Measurements from ENCODE around the gene LCN1.

LCN1 gene

DNA sequence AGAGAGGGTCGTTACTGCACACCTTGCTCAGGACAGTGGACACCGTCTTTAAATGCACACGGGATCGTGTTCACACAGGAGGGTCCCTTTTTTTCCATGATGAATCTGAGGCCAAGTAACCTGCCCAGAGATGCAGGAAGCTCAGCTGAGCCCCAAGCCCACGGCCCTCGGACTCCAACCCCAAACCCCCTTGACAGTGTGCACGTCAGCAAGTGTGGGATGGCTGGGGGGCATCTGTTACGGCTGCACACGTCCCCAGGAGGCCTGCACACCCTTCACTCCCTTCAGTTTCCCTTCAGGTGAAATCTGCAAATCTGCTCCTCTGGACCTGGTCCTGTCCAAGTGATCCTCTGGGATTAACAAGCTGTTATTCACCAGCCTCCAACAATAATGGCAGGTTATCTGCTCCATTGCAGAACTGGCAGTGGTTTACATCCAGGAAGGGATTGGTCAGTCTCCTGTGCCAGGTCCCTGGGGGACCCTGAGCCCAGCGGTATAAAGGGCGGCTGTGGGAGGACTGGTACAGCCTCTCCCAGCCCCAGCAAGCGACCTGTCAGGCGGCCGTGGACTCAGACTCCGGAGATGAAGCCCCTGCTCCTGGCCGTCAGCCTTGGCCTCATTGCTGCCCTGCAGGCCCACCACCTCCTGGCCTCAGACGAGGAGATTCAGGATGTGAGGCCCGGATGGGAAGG, at the start of gene LCN1:
LCN1 (plus strand) TSS at position 525 of the 692 bp plus-strand sequence; CDS start at position 583, 58 bp downstream.
- DNase-seq (ENCODE audit: low read depth) = no peak

DNA sequence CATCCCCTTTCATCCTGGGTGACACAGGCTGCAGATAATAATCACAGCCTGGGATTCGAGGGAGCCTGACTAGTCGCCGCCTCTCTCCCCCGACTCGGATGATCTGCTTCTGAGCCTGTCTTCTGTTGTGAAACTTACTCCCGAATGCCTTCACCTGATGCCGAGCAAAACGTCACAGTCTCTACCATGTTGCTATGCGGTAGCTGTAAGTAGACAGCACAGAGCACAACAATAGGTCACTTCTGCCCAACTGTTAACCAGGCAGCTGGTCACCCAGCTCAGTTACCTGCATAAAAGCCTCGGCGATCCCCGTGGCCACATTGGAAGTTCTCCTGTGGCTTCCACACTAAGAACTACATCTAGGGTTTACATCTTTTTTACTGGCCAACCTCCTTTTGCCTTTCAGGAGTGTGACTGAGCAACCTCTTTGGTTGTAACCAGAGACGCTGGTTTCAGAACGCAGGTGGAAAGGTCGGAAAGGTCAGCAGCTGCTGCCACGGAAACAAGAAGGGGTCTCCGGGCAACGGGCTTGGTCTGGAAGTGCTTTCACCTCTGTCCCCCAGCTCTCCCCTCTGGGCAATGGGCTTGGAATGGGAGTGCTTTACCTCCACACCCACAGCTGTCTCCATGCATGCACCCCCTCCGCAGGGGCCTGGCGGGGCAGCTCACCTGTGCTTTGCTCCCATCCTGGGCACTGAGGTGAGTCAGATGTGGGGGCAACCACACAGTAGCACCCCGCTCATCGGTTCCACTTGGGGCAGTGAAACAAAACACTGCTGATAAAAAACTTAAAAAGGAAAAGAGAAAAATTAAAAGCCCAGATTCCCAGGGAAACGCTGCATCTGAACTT, 49.2 kb upstream of the LCN1 start:
- no peak for DNase-seq (ENCODE audit: low read depth)

DNA sequence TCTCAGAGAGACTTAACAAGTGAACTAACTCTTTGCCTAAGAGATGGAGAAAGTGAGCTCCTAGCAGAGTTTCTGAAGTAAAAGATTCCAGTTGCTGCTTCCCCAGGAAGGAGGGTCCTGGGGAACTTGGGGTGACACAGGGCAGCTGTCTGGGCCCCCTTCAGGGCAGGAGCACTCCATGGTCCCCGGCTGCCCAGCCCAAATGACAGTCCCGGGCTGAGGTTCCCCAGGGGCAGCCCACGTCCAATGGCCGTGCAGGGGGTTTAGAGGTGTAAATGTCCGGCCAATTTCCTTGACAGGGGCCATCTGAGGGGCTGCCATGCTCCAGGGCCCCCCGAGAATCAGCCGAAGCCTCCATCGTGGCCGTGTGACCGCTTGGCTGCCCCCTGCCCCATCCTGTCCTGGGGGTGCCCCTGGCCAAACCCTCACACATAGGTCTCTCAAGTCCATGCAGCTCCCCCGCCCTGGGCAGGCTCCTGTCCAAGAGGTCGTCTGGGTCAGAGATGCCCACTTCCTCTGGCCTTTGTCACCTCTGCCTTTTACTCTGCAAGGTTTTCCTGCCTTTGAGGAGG, 47.2 kb upstream of the LCN1 start:
- DNase-seq (ENCODE audit: low read depth) = no peak

DNA sequence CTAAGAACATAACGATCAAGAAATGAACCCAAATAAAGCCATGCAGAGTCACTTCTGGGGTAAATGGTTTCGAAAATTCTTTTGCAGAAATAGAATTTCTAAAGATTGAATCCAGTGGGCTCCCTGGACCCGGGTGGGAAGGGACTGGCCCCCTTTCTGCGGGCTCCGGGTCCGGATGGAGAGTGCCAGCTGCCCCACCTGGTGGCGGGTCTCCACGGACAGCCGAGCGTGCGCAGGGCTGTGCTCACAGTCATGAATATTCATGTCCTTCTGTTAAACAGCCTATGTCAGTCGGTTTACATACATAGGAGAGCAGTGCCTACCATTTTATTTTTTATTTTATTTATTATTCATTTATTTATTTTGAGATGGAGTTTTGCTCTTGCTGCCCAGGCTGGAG, 46.3 kb upstream of the LCN1 start:
- no peak for DNase-seq (ENCODE audit: low read depth)

DNA sequence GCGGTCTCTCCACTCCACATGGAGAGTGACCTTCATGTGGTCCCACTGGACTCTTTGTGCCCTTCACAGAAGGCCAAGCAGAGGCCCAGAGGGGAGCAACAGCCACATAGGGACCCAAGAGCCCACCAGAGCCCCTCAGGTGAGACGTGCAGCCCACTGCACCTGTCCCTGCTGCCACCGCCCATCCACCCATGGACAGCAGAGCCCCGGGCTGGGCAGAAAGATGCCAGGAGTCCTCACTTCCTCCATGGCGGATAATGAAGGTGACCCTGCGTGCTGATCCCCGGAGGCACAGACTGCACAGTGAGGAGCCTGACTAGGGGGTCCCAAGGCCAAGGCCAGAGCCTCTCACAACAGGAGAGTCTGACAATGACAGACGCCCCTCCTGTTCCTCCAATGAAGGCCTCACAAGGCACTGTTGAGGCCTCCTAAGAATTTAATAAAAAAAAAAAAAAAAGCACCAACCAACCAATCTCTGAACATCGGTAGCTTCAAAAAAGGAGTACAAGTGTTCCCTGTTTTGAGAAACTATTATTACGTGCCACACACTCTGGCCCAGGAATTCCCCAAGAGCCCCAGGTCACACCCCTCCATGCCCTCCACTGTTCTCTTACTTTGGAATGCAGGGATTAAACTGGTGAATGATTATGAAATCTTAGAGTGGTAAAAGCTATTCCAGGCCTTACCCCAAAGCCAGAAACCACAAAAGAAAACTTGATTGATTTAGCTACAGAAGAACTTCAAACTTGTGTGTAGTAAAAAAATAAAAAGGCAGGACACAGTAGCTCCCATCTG, 44.5 kb upstream of the LCN1 start:
- DNase-seq (ENCODE audit: low read depth) = peak; percentile 38

DNA sequence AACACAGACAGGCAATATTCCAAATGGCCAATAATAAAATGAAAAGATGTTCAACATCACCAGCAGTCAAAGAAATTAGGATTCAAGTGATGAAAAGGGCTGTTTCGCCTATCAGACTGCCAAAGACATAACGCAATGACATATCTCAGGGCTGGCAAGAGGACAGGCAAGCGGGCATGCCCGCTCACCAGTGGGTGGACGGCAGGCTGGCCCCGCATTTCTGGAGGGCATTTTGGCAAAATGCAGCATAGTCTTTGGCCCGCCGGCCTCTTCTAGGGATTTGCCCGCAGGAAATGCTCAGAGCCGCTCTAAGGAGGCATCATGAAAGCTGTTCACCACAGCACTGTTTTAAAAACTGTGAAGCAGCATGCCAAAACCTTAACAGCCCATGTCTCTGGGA, 43.0 kb upstream of the LCN1 start:
- no peak for DNase-seq (ENCODE audit: low read depth)

DNA sequence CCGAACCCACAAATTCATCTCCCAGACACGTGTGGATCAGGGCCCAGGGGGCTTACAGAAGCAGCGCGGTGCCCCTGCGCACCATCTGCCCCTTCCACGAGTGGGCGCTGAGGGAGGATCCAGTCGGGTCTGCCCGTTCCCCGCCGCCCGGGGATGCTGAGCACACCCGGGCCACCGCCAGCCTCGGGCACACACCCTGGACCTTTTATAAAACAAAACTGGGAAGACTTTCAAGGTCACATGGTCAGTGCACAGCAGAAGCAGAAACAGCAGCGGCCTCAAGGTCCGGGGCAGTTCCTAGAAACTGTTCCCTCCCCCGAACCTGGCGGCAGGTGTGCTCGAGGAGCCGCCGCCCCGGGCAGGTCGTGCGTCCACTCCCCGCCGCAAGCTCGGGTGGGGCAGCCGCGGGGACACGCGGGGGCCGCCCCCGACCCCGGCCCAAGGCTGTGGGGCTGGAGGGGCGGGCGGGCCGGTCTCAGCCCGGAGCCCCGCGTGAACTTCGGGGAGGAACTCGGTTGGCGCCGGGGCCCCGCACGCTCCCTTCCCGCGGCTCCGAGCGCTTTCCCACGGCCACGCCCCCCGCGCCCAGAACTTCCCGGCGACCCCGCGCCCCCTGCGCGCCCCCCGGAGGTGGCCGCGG, 42.3 kb upstream of the LCN1 start:
- no peak for DNase-seq (ENCODE audit: low read depth)

DNA sequence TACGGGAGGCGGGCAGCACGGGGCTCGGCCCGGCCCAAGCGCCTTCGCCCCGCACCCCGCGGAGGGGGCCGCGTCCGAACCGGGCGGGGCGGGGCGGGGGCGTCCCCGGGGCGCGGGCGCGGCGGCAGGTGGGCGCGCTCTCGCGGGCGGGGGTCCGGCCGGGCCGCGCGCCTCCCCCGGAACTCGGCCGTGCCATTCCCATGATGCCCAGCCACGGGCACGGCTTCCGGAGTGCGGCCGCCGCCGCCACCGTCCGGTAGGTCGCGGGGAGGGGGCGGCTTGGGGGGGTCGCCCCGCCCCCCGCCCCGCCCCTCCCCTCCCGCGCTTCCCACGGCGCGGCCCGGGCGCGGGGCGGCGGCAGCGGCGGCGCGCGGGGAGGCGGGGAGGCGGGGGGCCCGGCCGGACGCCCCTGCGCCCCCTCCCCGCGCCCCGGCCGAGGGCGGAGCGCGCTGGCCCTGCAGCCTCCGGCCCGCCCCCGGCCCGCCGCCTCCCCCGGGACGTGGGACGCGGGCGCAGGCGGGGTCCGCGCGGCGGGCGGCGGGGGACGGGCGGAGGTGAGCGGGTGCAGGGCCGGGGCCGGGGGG, 41.7 kb upstream of the LCN1 start, which contains the start of gene PPP1R26:
PPP1R26 (plus strand) TSS at position 314 of the 584 bp plus-strand sequence. CDS start 4,729 bp downstream, outside the sequence.
- no peak for DNase-seq (ENCODE audit: low read depth)

DNA sequence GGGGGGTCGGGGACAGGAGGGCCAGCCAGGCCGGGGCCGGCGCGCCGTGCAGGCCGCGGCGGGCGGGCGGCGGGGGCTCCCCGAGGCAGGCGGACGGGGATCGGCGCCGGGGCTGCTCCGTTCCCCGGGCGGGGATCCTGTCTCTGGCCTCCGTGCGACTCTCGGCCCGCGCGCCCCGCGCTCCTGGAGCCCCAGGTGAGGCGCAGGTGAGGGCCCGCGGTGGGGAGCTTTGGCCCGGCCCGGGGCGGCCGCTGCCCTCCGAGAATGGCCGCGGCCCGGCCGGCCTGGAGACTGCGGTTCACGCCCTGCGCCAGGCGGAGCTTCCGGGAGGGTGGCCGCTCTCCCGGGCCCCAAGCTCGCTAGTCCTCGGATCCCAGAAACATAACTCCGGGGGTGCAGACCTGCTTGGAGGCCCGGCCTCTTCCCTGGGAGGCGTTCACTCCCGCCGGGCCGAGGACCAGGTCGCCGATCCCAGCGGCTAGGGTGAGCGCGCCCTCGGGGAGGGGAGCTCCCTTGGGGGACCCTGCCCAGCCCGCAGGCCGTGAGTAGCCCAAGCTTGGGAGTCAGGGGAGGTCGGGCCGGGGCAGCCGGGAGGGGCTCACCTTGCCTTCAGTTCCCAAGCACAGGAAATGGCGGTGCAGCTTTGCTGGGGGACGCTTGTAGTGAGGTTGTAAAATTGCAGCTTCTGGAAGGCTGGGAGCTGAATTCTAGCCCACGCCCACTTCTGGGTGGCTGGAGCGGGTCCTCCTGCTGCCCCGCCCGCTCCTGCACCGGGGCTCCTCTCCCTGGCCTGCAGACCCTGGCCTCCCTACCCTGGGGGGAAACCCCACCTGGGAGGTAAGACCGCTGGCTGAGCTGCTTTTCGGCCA, 40.9 kb upstream of the LCN1 start:
- DNase-seq (ENCODE audit: low read depth) = no peak

DNA sequence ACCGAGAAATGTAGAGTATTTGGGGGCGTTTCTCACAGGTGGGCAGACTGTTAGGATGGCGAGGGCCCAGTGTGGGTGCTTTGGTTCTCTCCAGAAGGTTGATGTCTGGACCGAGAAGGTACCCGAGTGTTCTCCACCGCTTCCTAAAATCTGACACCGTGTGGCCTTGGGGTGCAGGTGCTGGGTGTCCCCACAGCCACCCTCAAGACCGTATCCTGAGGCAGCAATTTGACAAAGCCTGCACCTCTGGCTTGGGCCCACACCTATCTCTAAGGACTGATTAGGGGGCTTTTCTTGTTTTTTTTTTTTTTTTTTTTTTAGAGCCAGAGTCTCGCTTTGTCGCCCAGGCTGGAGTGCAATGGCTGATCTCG, 40.3 kb upstream of the LCN1 start:
- DNase-seq (ENCODE audit: low read depth) = no peak

DNA sequence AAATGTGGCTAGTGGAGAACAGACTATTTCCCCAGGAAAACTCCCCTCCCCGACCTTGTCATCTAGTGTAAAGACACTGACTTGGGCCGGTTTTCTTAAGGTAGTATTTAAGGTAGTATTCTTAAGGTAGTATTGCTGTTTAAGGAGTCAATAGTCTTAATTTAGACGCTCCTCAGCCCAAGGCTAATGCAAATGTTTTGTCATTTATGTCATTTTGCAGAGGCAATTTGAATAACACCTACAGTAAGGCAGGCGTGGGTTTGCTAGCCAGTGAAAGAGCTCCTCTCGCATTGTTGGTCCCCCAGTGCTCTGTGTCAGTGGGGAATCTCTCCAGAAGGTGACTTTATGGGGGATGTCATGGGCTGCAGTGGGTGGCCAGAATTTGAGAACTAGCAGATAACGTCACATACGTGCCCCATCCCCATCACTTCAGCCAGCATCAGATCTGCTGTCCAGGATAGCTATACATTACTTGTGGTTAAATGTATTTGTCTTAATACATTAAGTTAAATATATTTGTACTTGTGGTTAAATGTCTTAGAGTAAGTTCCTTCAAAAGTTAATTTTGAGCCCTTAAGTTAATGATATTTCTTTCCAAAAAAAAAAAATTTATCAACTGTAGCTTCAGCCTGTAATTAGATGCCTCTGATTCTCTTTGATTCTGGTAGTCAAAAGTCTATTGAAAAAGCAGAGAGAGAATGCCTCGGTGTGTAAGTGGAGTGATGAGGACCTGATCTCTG, 39.1 kb upstream of the LCN1 start:
- no peak for DNase-seq (ENCODE audit: low read depth)

DNA sequence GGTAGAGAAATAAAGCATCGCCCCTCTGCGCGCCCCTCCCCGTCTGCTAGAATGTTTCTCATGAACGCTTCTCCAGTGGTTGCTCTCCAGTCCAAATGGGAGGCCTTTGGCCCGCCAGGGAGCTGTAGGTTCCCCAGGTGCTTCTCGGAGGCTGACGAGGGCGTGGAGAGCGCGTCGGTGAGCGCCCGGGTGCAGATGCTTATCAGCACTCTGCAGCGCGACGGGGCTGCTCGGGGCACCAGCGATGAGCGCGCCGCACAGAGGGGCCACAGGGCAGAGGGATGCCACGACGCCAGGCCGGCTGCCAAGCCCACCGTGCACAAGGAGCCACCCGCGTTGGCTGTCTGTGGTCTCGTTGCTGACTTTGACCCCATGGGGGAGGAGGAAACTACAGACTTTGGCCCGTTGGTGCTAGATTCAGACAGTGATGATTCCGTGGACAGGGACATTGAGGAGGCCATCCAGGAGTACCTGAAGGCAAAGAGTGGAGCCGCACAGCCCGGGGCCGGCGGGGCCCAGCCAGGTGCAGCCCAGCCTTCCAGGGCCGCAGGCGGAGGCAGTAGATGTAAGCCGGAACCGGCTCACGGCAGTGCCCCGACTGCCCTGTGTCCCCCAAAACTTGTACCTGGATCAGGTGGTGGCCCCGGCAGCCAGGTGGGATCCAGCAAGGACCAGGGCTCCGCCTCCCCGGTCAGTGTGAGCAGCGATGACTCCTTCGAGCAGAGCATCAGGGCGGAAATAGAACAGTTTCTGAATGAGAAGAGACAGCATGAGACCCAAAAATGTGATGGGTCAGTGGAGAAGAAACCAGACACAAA, 36.6 kb upstream of the LCN1 start:
- DNase-seq (ENCODE audit: low read depth) = no peak

DNA sequence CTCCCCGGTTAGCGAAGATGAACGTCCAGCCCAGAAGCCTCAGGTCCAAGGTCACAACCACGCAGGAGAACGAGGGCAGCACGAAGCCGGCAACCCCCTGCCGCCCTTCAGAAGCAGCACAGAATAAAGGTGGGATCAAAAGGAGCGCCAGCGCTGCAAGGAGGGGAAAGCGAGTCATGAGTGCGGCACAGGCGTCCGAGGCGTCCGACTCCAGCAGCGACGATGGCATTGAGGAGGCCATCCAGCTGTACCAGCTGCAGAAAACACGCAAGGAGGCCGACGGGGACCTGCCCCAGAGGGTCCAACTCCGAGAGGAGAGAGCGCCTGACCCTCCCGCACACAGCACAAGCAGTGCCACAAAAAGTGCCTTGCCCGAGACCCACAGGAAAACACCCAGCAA, 35.9 kb upstream of the LCN1 start:
- no peak for DNase-seq (ENCODE audit: low read depth)

DNA sequence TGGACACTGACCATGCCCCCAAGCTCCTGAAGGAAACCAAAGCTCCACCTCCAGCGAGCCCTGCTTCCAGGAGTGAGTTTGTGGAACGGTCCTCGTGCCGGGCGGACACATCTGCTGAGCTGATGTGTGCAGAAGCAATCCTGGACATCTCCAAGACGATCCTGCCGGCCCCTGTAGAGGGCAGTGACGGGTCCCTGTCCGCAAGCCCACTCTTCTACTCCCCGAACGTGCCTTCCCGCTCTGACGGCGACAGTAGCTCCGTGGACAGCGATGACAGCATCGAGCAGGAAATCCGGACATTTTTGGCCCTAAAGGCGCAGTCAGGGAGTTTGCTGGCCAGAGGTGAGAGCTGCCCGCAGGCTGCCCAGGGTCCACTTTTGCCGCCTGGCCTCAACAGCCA, 35.4 kb upstream of the LCN1 start:
- no peak for DNase-seq (ENCODE audit: low read depth)

DNA sequence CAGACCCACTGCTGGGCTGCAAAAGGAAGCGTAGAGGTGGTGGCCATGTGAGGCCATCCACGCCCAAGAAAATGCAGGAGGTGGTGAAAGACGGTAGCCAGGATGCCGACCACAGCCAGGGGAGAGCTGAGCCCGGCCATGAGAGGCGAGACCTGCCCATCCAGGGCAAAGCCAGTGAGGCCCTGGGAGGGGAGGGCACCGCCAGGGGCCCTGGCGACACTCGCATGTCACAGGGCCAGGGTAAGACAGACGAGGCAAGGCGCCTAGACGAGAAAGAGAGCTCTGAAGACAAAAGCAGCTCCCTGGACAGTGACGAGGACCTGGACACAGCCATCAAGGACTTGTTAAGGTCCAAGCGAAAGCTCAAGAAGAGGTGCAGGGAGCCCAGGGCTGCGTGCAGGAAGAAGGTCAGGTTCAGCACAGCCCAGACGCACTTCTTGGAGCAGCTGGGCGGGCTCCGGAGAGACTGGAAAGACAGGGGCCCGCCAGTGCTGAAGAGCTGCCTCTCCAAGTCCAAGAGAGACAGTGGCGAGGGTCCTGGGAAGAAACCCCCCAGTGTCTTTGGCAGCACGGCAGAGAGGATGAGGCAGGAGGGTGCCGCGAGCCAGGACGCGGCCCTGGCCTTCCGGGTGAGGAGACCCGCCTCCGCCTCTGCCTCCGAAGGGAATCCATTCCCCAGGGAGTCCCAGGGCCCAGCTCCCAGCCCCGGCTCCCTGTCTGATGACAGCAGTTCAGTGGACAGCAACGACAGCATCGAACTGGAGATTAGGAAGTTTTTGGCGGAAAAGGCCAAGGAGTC, 34.8 kb upstream of the LCN1 start:
- no peak for DNase-seq (ENCODE audit: low read depth)

DNA sequence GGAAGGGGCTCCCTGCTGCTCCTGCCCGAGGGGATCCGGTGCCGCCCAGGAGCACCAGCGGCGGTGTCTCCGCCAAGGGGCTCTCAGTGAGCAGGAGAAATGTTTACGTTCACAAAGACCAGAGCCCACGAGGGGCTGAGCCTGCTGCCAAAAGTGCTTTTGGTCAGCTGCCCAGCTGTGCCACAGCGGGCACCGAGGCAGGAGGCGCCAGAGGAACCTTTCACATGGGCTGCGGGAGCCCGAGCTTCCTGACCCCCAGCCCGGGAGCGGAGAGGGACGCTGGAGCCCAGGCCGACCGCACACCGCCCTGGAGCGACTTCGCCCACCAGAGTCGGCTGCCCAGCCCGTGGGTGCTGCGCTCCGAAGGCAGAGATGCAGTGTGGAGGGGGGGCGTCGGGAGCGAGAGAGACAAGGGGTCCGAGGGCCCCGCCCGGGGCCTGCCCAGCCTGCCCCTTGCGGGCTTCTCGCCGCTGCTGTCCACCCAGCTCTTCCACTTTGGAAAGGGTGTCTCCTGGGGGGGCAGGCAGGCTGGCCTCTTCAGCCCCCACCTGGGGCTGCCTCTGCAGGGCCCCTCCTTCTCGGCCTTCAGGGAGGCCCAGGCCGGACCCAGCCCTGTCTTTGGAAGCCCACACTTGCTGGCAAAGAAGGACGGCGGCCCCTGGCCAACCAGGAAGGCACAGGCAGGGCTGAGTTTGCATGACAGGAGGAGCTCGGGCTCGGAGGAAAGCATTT, 33.8 kb upstream of the LCN1 start:
- DNase-seq (ENCODE audit: low read depth) = no peak

DNA sequence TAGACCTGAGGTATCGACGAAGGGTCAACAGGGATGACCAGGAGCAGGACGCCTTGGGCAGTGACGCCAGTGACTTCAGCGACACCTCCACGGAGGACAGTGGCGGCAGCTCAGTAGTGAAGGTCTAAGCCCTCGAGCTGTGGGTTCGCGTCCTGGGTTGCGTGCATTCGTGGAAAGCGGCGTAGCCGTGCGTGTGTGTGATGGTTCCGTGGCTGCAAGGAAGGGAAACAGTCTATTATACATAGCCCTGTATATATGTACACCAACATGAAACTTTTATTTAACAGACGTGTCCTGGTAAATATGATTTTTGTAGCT, 33.3 kb upstream of the LCN1 start:
- no peak for DNase-seq (ENCODE audit: low read depth)
